HEK293 (cell line): ENCODE results near the gene CBY2.
A peak's percentile ranks its signal among the peaks of the same experiment; 100 is the strongest.

Experiments used
- GLIS1 ChIP-seq: fragments of 450-650 bp; formaldehyde crosslinking; IDR thresholded peaks from 2 replicates; pipeline ENCODE4 v1.5.1; 2016; ENCODE audit warnings: missing biosample characterization, missing genetic modification characterization
- OSR2 ChIP-seq: fragments of 450-650 bp; formaldehyde crosslinking; IDR thresholded peaks from 2 replicates; pipeline ENCODE4 v1.5.1; 2016; ENCODE audit warnings: missing biosample characterization, missing genetic modification characterization
- TCF7L2 ChIP-seq: IDR thresholded peaks from 2 replicates; pipeline ENCODE4 v1.6.1; 2011; ENCODE audit warnings: low read depth, mild to moderate bottlenecking, inconsistent platforms, low read length, moderate library complexity, borderline replicate concordance
- YY1 ChIP-seq: fragments of 450-650 bp; formaldehyde crosslinking; IDR thresholded peaks from 2 replicates; pipeline ENCODE4 v1.5.1; 2018; ENCODE audit warnings: missing biosample characterization, missing genetic modification characterization
- ZNF133 ChIP-seq: fragments of 450-650 bp; formaldehyde crosslinking; IDR thresholded peaks from 2 replicates; pipeline ENCODE4 v1.5.1; 2016; ENCODE audit warnings: missing biosample characterization, missing genetic modification characterization
- ZNF138 ChIP-seq: fragments of 450-650 bp; formaldehyde crosslinking; IDR thresholded peaks from 2 replicates; pipeline ENCODE4 v1.5.1; 2016; ENCODE audit warnings: missing biosample characterization, missing genetic modification characterization, borderline replicate concordance
- ZNF175 ChIP-seq: fragments of 450-650 bp; formaldehyde crosslinking; IDR thresholded peaks from 2 replicates; pipeline ENCODE4 v1.5.1; 2016; ENCODE audit warnings: missing biosample characterization, missing genetic modification characterization
- ZNF184 ChIP-seq: fragments of 450-650 bp; IDR thresholded peaks from 2 replicates; pipeline ENCODE4 v1.5.1; 2018; ENCODE audit warnings: missing biosample characterization, mild to moderate bottlenecking, missing genetic modification characterization
- ZNF223 ChIP-seq: fragments of 450-650 bp; formaldehyde crosslinking; IDR thresholded peaks from 2 replicates; pipeline ENCODE4 v1.5.1; 2016; ENCODE audit warnings: missing biosample characterization, missing genetic modification characterization
- ZNF266 ChIP-seq: fragments of 450-650 bp; formaldehyde crosslinking; IDR thresholded peaks from 2 replicates; pipeline ENCODE4 v1.5.1; 2016; ENCODE audit warnings: missing biosample characterization, missing genetic modification characterization, low read depth
- ZNF335 ChIP-seq: fragments of 450-650 bp; formaldehyde crosslinking; conservative IDR thresholded peaks from 2 replicates; pipeline ENCODE4 v1.5.1; 2016; ENCODE audit warnings: missing biosample characterization, missing genetic modification characterization
- ZNF341 ChIP-seq: fragments of 450-650 bp; formaldehyde crosslinking; IDR thresholded peaks from 2 replicates; pipeline ENCODE4; 2016; ENCODE audit warnings: low read depth, missing biosample characterization, missing genetic modification characterization
- ZNF37A ChIP-seq: fragments of 450-650 bp; IDR thresholded peaks from 2 replicates; pipeline ENCODE4 v1.5.1; 2018; ENCODE audit warnings: missing biosample characterization, missing genetic modification characterization
- ZNF423 ChIP-seq: fragments of 450-650 bp; formaldehyde crosslinking; IDR thresholded peaks from 2 replicates; pipeline ENCODE4 v1.5.1; 2016; ENCODE audit warnings: missing biosample characterization, missing genetic modification characterization
- ZNF426 ChIP-seq: fragments of 450-650 bp; formaldehyde crosslinking; IDR thresholded peaks from 2 replicates; pipeline ENCODE4 v1.5.1; 2017; ENCODE audit warnings: missing biosample characterization, missing genetic modification characterization, mild to moderate bottlenecking, inconsistent platforms, moderate library complexity
- ZNF561 ChIP-seq: fragments of 450-650 bp; IDR thresholded peaks from 2 replicates; pipeline ENCODE4 v1.5.1; 2018; ENCODE audit warnings: missing biosample characterization, missing genetic modification characterization, borderline replicate concordance
- ZNF626 ChIP-seq: fragments of 450-650 bp; sonication (Bioruptor Pico); formaldehyde crosslinking; IDR thresholded peaks from 2 replicates; pipeline ENCODE4 v1.5.1; 2018; ENCODE audit warnings: missing biosample characterization, missing genetic modification characterization, inconsistent platforms
- ZNF654 ChIP-seq: fragments of 450-650 bp; formaldehyde crosslinking; IDR thresholded peaks from 2 replicates; pipeline ENCODE4 v1.5.1; 2016; ENCODE audit warnings: low read depth, missing biosample characterization, missing genetic modification characterization
- ZNF658 ChIP-seq: fragments of 450-650 bp; formaldehyde crosslinking; IDR thresholded peaks from 2 replicates; pipeline ENCODE4; 2016; ENCODE audit warnings: missing biosample characterization, missing genetic modification characterization
- ZNF830 ChIP-seq: fragments of 450-650 bp; IDR thresholded peaks from 2 replicates; pipeline ENCODE4 v1.5.0; 2018; ENCODE audit warnings: missing biosample characterization, missing genetic modification characterization, low read depth, mild to moderate bottlenecking, moderate library complexity
- TF ChIP-seq, protein P1 (sequence below): fragments of 450-650 bp; formaldehyde crosslinking; IDR thresholded peaks from 2 replicates; pipeline ENCODE4 v1.5.1; 2016; ENCODE audit warnings: missing biosample characterization, missing genetic modification characterization
- TF ChIP-seq, protein P2 (sequence below): fragments of 450-650 bp; formaldehyde crosslinking; IDR thresholded peaks from 2 replicates; pipeline ENCODE4 v1.5.1; 2016; ENCODE audit warnings: missing biosample characterization, missing genetic modification characterization
- TF ChIP-seq, protein P3 (sequence below): fragments of 450-650 bp; formaldehyde crosslinking; IDR thresholded peaks from 2 replicates; pipeline ENCODE4 v1.5.1; 2016; ENCODE audit warnings: missing biosample characterization, missing genetic modification characterization
- TF ChIP-seq, protein P4 (sequence below): fragments of 450-650 bp; formaldehyde crosslinking; IDR thresholded peaks from 2 replicates; pipeline ENCODE4 v1.5.1; 2016; ENCODE audit warnings: missing biosample characterization, missing genetic modification characterization, borderline replicate concordance
- TF ChIP-seq, protein P5 (sequence below): fragments of 450-650 bp; formaldehyde crosslinking; IDR thresholded peaks from 2 replicates; pipeline ENCODE4 v1.5.1; 2016; ENCODE audit warnings: missing biosample characterization, missing genetic modification characterization
- TF ChIP-seq, protein P6 (sequence below): fragments of 450-650 bp; formaldehyde crosslinking; optimal IDR thresholded peaks from 2 replicates; pipeline ENCODE3; 2016; ENCODE audit warnings: missing biosample characterization, mild to moderate bottlenecking, missing genetic modification characterization

CBY2 gene

DNA sequence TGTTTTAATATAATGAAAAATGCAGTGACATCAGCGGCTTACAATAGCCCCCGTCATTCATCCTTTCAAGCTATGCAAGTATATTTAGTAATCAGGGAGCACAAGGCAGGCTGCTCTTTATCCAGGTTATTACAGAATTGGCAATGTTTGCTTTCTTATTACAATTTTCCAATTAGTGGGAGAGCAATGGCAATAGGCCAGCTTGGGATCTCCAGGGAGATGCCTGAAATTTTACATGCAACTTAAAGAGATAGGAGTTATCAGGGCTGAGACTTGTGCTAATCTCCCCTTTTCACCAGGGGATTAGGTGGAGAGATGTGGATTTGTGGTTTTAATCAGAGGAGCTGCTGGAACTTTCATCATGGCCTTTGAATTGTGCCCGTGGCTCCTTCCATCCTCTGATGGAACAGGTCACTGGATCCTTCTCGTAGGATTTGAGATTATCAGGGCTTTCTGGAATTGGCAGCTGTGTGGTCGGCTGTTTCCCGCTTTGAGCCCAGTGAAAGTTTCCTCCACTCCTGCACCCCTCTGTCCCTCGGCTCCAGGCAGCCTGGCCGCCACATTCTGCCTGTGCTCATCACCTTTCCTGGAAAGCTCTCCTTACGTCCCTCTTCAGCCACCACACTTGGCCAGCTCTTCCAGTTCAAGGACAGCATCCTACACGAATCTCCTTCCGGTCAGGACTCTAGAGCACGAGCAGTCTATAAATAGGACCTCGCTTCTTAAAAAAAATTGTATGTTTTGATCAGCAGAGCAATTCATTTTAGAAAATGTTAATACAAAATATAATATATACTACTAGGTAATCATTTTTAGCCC, 47.0 kb downstream of the CBY2 start (continued):
- TF ChIP-seq, protein P1, sequence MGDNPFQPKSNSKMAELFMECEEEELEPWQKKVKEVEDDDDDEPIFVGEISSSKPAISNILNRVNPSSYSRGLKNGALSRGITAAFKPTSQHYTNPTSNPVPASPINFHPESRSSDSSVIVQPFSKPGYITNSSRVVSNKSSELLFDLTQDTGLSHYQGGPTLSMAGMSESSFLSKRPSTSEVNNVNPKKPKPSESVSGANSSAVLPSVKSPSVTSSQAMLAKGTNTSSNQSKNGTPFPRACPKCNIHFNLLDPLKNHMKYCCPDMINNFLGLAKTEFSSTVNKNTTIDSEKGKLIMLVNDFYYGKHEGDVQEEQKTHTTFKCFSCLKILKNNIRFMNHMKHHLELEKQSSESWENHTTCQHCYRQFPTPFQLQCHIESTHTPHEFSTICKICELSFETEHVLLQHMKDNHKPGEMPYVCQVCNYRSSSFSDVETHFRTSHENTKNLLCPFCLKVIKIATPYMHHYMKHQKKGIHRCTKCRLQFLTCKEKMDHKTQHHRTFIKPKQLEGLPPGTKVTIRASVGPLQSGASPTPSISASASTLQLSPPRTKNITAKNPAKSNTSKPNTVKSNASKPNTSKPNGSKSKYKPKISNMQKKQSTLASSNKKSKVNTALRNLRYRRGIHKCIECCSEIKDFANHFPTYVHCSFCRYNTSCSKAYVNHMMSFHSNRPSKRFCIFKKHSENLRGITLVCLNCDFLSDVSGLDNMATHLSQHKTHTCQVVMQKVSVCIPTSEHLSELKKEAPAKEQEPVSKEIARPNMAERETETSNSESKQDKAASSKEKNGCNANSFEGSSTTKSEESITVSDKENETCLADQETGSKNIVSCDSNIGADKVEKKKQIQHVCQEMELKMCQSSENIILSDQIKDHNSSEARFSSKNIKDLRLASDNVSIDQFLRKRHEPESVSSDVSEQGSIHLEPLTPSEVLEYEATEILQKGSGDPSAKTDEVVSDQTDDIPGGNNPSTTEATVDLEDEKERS (tag by site-specific recombination): no peak
- no peak for TF ChIP-seq ZNF37A
- no peak for TF ChIP-seq TCF7L2
- no peak for TF ChIP-seq ZNF175
- TF ChIP-seq, protein P2, sequence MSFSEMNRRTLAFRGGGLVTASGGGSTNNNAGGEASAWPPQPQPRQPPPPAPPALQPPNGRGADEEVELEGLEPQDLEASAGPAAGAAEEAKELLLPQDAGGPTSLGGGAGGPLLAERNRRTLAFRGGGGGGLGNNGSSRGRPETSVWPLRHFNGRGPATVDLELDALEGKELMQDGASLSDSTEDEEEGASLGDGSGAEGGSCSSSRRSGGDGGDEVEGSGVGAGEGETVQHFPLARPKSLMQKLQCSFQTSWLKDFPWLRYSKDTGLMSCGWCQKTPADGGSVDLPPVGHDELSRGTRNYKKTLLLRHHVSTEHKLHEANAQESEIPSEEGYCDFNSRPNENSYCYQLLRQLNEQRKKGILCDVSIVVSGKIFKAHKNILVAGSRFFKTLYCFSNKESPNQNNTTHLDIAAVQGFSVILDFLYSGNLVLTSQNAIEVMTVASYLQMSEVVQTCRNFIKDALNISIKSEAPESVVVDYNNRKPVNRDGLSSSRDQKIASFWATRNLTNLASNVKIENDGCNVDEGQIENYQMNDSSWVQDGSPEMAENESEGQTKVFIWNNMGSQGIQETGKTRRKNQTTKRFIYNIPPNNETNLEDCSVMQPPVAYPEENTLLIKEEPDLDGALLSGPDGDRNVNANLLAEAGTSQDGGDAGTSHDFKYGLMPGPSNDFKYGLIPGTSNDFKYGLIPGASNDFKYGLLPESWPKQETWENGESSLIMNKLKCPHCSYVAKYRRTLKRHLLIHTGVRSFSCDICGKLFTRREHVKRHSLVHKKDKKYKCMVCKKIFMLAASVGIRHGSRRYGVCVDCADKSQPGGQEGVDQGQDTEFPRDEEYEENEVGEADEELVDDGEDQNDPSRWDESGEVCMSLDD (tag by site-specific recombination): no peak
- TF ChIP-seq, protein P3, sequence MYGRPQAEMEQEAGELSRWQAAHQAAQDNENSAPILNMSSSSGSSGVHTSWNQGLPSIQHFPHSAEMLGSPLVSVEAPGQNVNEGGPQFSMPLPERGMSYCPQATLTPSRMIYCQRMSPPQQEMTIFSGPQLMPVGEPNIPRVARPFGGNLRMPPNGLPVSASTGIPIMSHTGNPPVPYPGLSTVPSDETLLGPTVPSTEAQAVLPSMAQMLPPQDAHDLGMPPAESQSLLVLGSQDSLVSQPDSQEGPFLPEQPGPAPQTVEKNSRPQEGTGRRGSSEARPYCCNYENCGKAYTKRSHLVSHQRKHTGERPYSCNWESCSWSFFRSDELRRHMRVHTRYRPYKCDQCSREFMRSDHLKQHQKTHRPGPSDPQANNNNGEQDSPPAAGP: no peak
- no peak for TF ChIP-seq ZNF626 (tag by site-specific recombination)
- peak; percentile 20; the same call in 1 of the 2 replicates for TF ChIP-seq ZNF341 (tag by site-specific recombination)
- no peak for TF ChIP-seq ZNF658 (tag by site-specific recombination)
- TF ChIP-seq, protein P4, sequence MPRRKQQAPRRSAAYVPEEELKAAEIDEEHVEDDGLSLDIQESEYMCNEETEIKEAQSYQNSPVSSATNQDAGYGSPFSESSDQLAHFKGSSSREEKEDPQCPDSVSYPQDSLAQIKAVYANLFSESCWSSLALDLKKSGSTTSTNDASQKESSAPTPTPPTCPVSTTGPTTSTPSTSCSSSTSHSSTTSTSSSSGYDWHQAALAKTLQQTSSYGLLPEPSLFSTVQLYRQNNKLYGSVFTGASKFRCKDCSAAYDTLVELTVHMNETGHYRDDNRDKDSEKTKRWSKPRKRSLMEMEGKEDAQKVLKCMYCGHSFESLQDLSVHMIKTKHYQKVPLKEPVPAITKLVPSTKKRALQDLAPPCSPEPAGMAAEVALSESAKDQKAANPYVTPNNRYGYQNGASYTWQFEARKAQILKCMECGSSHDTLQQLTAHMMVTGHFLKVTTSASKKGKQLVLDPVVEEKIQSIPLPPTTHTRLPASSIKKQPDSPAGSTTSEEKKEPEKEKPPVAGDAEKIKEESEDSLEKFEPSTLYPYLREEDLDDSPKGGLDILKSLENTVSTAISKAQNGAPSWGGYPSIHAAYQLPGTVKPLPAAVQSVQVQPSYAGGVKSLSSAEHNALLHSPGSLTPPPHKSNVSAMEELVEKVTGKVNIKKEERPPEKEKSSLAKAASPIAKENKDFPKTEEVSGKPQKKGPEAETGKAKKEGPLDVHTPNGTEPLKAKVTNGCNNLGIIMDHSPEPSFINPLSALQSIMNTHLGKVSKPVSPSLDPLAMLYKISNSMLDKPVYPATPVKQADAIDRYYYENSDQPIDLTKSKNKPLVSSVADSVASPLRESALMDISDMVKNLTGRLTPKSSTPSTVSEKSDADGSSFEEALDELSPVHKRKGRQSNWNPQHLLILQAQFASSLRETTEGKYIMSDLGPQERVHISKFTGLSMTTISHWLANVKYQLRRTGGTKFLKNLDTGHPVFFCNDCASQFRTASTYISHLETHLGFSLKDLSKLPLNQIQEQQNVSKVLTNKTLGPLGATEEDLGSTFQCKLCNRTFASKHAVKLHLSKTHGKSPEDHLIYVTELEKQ (tag by site-specific recombination): no peak; the same call in 1 of the 2 replicates
- TF ChIP-seq ZNF654 (tag by site-specific recombination): no peak
- peak; percentile 92 for TF ChIP-seq OSR2 (tag by site-specific recombination)
- TF ChIP-seq ZNF426 (tag by site-specific recombination): no peak
- no peak for TF ChIP-seq ZNF184 (tag by site-specific recombination)
- TF ChIP-seq, protein P5, sequence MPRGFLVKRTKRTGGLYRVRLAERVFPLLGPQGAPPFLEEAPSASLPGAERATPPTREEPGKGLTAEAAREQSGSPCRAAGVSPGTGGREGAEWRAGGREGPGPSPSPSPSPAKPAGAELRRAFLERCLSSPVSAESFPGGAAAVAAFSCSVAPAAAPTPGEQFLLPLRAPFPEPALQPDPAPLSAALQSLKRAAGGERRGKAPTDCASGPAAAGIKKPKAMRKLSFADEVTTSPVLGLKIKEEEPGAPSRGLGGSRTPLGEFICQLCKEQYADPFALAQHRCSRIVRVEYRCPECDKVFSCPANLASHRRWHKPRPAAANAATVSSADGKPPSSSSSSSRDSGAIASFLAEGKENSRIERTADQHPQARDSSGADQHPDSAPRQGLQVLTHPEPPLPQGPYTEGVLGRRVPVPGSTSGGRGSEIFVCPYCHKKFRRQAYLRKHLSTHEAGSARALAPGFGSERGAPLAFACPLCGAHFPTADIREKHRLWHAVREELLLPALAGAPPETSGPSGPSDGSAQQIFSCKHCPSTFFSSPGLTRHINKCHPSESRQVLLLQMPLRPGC (tag by site-specific recombination): peak; percentile 83
- no peak for TF ChIP-seq ZNF138 (tag by site-specific recombination)
- TF ChIP-seq ZNF561 (tag by site-specific recombination): no peak
- TF ChIP-seq, protein P6, sequence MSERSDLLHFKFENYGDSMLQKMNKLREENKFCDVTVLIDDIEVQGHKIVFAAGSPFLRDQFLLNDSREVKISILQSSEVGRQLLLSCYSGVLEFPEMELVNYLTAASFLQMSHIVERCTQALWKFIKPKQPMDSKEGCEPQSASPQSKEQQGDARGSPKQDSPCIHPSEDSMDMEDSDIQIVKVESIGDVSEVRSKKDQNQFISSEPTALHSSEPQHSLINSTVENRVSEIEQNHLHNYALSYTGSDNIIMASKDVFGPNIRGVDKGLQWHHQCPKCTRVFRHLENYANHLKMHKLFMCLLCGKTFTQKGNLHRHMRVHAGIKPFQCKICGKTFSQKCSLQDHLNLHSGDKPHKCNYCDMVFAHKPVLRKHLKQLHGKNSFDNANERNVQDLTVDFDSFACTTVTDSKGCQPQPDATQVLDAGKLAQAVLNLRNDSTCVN (tag by site-specific recombination): no peak
- TF ChIP-seq ZNF223 (tag by site-specific recombination): no peak
- TF ChIP-seq YY1 (tag by site-specific recombination): no peak
- no peak for TF ChIP-seq ZNF830
- TF ChIP-seq GLIS1: peak; percentile 67
- TF ChIP-seq ZNF423 (tag by site-specific recombination): no peak
- no peak for TF ChIP-seq ZNF133 (tag by site-specific recombination)
- no peak for TF ChIP-seq ZNF266 (tag by site-specific recombination)
- TF ChIP-seq ZNF335 (tag by site-specific recombination): peak; percentile 42; the same call in 1 of the 2 replicates
